Inflammatory macrophage treated with lipopolysaccharide for 1 hour (primary cell): Measurements from ENCODE around the gene GMEB1.

Experiments used
- DNase-seq, 2 donors: peaks; one replicate each; pipeline ENCODE4 v3.0.0-alpha.2; 2020 to 2022

GMEB1 gene

GRCh38 chr1:28755701-28756100 is 87.1 kb downstream of the GMEB1 start:
- no peak for DNase-seq

- DNase-seq = no peak
These were observed 88.3 kb downstream of the GMEB1 start for GRCh38 chr1:28756846-28757245.

- no peak for DNase-seq
These were observed 89.8 kb downstream of the GMEB1 start for GRCh38 chr1:28758420-28758819.

- no peak for DNase-seq
These were observed 90.7 kb downstream of the GMEB1 start for GRCh38 chr1:28759257-28759656.

- DNase-seq = no peak
These were observed 92.6 kb downstream of the GMEB1 start for GRCh38 chr1:28761189-28761588.

- no peak for DNase-seq
These were observed 98.1 kb downstream of the GMEB1 start for GRCh38 chr1:28766532-28767183.
